ENCODE results near the gene UNC13B.
"Not testable (repeated sequence)": the region's sequence is repeated elsewhere in the genome, so short reads cannot be mapped to it uniquely, and the experiment has no call there.

UNC13B gene

GRCh38 chr9:35161713-35162604 is at the start of gene UNC13B:
TSS of gene UNC13B (plus strand) at chr9:35162009. CDS start at chr9:35162284, 275 bp downstream.
- peak; percentile 50 for DNase-seq

GRCh38 chr9:35112257-35113020 is 49.4 kb upstream of the UNC13B start:
- no peak for DNase-seq

GRCh38 chr9:35114113-35114839 is 47.5 kb upstream of the UNC13B start:
- peak; percentile 43 for DNase-seq

DNA sequence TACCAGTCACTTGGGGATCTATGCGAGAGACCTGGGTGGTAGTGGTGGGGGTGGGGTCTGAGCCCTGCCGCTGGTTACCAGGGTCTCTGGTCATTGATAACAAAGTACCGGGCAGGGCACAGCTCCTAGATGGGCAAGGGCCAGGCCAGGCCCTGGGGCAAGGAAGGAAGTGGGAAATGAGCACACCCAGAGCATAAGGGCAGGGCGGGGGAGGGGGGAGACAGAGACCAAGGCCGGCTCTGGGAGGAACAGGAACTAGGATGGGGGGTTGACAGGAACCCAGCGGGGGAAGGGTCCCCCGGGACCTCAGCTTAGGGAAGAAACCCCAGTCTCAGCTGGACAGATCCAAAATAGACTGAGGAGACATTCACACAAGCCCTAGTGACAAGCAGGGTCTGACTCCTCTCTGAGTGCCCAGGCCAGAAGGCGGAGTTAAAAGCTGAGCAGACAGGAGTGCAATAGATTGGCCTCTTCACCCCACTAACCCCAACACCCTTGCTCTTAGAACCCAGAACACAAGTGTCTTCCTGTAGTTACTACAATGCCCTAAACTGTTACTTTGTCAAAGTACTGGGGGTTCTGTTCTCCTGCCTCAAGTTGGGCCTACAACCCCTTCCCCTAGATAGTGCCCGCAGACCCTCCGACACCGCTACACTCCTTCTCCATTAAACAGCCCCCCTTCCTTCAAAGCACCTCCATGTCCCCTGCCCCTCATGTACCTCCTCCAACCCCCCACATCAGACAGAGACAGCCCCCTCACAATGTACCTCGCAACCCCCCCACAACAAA is 46.8 kb upstream of the UNC13B start:
- DNase-seq = no peak

- peak; percentile 92 for DNase-seq
These were observed 45.9 kb upstream of the UNC13B start, which contains the start of gene ATOSB for GRCh38 chr9:35115680-35116538. TSS of gene ATOSB (minus strand) at chr9:35115862. CDS start at chr9:35108274, 7,588 bp downstream.

- no peak for DNase-seq
These were observed 45.3 kb upstream of the UNC13B start for GRCh38 chr9:35116539-35116897.

DNA sequence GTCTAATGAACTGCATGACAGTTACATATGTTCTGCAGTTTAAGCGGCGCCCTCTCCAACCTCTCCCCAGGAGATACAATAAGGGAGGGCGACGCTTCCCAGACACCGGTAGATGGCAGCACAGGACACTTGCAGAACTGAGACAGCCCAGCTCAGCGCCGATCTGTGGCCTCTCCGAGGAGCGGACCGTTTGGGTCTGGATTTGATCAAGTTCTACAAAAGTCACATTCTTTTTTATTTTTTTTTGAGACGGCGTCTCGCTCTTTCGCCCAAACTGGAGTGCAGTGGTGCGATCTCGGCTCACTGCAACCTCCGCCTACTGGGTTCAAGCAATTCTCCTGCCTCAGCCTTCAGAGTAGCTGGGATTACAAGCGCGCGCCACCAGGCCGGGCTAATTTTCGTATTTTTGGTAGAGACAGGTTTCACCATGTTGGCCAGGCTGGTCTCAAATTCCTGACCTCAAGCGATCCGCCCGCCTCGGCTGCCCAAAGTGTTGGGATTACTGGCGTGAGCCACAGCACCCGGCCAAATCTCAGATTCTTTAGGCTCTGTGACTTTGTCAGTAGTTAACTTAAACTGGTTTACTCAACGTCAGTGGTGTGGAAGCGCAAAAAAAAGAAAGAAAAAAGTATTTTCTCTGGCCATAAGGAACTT is 44.8 kb upstream of the UNC13B start:
- peak; percentile 89 for DNase-seq

- DNase-seq = no peak
These were observed 26.9 kb upstream of the UNC13B start for GRCh38 chr9:35134920-35135319.

DNA sequence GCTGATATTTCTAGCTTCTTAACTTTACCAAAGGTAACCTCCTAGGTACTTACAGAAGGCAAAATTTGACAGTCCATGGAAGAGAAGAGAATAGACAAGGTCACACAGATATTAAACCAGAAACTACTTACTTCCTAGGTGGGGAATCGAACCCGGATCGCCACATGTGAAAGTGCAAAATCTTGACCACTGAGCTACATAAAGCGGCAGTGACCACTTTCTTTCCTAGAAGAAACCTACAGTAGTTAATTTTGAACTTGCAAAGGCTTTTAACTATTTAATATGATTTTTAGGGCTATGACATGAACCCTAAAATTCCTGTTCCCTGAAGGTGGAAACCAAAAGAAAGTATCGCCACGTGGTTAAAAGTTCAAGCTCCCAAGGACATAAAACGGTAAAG is 25.8 kb upstream of the UNC13B start:
- no peak for DNase-seq

DNA sequence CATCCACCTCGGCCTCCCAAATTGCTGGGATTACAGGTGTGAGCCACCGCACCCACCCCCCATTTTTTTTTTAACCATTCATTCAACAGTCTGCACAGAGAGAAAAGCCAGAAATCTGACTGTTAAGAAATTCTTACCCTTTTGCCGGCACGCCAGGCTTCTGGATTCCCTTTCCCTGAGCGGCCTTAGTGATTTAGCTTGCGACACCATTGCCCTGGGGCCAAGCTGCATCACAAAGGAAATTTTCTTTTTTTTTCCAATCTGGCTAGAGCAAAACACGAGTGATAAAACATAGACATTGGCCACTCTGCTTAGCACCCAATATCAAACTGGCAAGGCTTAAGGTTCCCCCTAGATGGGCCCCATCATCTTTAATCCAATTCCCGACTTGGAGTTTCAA is 24.9 kb upstream of the UNC13B start:
- no peak for DNase-seq

GRCh38 chr9:35140093-35140492 is 21.7 kb upstream of the UNC13B start:
- no peak for DNase-seq

- no peak for DNase-seq
These were observed 19.8 kb upstream of the UNC13B start for GRCh38 chr9:35142037-35142436.

DNA sequence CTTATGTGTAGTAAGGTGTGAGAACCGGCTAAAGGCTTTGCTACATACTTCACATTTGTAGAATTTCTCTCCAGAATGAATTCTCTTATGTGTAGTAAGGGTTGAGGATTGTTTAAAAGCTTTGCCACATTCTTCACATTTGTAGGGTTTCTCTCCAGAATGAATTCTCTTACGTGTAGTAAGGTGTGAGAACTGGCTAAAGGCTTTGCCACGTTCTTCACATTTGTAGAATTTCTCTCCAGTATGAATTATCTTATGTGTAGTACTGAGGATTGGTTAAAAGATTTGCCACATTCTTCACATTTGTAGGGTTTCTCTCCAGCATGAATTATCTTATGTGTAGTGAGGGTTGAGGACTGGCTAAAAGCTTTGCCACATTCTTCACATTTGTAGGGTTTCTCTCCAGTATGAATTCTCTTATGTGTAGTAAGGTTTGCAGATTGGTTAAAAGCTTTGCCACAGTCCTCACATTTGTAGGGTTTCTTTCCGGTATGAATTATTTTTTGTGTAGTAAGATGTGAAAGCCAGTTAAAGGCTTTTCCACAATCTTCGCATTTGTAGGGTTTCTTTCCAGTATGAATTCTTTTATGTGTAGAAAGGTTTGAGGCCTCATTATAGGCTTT is 13.8 kb upstream of the UNC13B start:
- DNase-seq = not testable (repeated sequence)

DNA sequence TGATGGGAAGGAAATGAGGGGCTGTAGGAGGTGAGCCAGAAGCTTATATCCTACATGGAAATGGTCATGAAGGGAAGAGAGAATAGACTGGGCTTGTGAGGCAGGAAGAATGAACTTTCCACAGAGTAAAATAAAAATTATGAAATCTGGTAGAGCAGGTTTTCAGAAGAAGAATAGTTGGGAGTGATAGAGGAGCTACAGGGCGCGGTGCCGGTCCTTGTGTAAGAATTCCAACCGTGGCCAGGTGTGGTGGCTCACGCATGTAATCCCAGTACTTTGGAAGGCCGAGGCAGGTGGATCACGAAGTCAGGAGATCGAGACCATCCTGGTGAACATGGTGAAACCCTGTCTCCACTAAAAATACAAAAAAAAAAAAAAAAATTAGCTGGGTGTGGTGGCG is 8.9 kb upstream of the UNC13B start:
- DNase-seq = no peak

DNA sequence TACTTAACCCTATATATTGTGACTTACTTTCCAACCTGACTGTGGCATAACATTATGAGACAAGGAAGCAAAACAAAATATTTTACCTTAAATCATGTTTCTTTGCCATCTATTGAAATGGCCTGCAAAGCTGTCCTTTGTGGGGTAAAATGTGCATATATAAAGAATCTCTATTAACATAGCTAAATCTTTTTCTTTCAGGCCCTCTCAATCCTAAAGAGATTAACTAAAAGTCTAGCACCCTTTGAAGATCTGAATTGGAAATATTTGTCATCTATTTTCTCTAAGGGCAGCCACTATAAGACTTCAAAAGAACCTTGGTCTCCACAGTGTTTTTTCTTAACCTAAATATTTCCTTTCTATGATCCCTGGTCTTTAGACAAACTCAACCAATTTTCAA is 5.0 kb upstream of the UNC13B start:
- DNase-seq = no peak

DNA sequence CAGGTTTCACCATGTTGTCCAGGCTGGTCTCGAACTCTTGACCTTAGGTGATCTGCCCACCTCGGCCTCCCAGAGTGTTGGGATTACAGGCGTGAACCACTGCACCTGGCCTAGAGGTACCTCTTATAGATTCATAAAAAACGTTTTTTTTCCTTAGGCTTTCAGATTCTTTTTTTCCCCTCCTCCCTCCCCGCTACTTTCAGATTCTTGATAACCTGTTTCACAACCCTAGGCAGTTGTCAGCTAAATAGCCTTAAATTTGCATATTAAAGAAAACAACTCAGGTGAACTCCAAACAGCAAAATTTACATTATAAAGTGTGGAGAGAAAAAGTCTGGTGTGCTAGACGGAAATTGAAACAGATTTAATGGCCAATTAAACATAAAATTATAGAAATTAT is 4.0 kb upstream of the UNC13B start:
- not testable (repeated sequence) for DNase-seq

- no peak for DNase-seq
These were observed 3.1 kb upstream of the UNC13B start for GRCh38 chr9:35158501-35159280.

- DNase-seq = no peak
These were observed 951 bp downstream of the UNC13B start for GRCh38 chr9:35162605-35163315.

DNA sequence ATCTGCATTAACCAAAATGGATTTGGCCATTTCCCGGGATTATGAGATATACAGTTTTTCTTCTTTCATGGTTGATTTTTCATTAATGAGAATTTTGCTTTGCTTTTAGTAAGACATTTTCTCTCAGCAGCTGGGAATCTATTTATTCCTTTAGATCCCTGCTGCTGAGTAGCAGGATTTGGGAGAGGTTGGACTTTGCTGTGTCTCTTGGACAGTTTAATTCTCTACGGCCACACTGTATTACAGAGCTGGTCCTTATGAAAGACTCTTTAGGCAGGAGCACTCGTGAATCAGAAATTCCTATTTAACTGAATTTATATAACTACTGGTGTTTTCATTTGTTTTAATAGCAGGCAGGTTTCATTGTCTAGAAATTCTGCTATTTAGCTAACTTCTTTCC is 1.6 kb downstream of the UNC13B start:
- DNase-seq = no peak
